Prostate gland (tissue), 2 donors: ENCODE measurements around the gene SLC33A1.
"Not testable (repeated sequence)": the region's sequence is repeated elsewhere in the genome, so short reads cannot be mapped to it uniquely, and the experiment has no call there.

Source experiments
- CTCF ChIP-seq, 4 experiments: fragments of 200-600 bp in 2 of 4; fragments of 450-650 bp in 2 of 4; sonication (generic) in 2 of 4; IDR thresholded peaks; 1 replicate in 3 of 4; 2 replicates in 1 of 4; pipeline ENCODE4 v1.5.1; 2016 to 2019; ENCODE audit warnings: antibody characterized with exemption in 4 of 4, mild to moderate bottlenecking in 2 of 4, moderate library complexity in 2 of 4
- POLR2A ChIP-seq: fragments of 450-650 bp; IDR thresholded peaks from one replicate; pipeline ENCODE4 v1.6.1; 2016; ENCODE audit warnings: antibody characterized with exemption, mild to moderate bottlenecking
- POLR2AphosphoS5 ChIP-seq: sonication (generic); formaldehyde crosslinking; IDR thresholded peaks from one replicate; pipeline ENCODE4 v1.6.1; 2017; ENCODE audit warnings: antibody characterized with exemption

GRCh38 chr3:155813224-155813623 lies 41.0 kb downstream of the SLC33A1 start:
- TF ChIP-seq CTCF (IDR thresholded peaks at IDR 0.05); POLR2A; POLR2AphosphoS5: not testable (repeated sequence)
